Hematopoietic multipotent progenitor cell treated with erythropoietin and hydrocortisone succinate and interleukin-3 and kit ligand, for 15 days (in vitro differentiated cells): ENCODE measurements around the gene NRXN2.
"Not testable (repeated sequence)": the region's sequence is repeated elsewhere in the genome, so short reads cannot be mapped to it uniquely, and the experiment has no call there.

Experiments used
- DNase-seq: peaks from one replicate; pipeline ENCODE4 v3.0.0-alpha.2; 2015; ENCODE audit warnings: low spot score

NRXN2 gene

DNA sequence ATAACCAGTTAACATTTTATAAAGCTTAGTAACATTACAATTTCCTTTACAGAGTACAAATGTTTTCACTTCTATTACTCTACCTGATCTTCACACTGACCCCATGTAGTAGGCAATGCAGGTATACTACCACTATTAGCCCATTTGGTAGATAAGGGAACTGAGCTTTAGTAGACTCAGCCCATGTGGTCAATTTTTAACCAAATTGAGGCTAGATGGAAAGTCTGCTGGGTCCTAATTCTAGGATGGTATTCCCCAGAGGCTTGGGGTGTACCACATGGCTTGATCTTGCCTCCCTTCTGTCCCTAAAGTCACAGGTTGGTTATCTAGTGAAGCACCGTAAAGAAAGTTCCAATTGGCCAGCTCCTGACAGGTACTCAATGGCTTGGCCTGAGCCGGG, 48.2 kb downstream of the NRXN2 start:
- DNase-seq: no peak

DNA sequence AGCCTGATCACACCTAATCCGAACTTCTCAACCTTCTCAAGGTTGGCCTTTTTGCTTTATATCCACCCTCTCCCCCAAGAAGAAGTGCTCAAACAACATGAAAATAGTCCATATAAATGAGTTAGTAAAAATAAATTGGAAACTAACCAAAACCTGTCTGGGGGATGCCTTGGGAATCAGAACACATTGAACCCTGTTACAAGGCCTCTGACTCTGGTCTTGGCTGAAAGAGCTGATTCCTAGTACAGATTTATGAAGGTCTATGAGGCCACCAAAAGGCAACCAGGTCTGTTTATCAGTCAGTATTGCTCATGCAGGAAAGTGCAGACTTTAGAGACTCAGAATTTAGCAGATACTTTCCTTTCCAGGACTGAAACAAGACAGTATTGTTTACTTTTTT, 49.7 kb downstream of the NRXN2 start:
- DNase-seq: no peak

DNA sequence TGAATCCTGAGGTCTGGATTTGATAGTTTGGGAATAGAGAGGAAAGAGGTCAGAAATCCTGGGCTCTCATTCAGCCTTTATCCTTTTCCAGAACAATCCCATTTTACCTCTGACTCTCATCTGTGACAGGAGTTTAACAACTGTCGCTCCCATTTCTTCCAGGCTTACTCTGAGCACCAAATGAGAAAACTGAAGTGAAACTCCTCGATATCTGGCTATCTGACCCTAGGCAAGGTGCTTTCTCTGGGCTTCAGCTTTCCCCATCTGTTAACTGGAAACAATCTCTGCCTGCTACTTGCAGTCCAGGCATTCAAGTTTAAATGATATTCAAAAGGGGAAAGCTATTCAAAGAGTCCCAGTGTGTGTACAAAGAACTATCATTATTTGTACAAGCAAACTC, 50.1 kb downstream of the NRXN2 start:
- DNase-seq: no peak

DNA sequence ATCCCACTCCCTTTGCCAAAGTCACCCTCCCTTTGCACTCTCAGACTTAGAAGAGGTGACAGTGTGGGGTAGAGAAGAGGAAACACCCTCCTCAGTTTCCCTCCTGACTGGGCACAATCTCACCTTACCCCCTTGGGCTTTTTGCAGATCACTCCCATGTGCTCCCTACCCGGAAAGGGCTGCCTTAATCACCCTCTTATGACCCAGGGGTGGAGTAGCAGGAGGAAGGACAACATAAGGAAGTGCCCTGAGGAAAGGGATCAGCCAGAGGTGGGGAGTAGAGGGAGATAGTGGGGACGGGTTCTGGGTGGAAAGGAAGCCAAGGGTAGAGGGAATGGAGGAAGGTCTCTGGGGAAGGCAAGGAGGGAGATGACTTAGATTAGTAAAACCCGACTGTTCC, 52.0 kb downstream of the NRXN2 start:
- DNase-seq: no peak

DNA sequence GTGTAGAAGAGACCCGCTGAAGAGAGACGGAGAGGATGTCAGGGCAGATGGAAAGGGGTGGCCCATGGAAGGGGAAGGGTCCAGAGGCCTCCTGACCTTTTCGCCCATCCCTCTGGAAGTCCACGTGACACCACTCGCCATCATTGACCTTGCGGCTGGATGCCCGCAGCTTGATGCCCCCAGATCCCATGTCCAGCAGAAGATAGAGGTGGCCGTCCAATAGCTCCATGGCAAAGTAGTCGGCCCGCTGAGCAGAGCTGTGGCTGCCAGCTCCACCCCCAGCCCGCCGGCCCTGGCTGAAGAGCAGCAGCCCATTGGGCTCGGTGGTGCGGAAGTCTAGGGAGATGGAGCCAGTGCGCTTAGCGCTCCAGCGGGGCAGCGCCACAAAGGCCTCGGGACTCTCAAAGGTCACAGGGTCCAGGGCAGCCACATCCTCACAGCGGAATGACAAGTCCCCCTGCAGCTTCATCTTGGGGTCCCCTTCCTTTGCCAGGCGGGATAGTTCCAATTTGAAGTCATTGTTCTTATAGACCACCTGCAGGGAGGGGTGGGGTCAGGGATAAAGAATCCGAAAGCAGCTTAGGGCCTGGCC, 55.7 kb downstream of the NRXN2 start:
- DNase-seq: no peak

DNA sequence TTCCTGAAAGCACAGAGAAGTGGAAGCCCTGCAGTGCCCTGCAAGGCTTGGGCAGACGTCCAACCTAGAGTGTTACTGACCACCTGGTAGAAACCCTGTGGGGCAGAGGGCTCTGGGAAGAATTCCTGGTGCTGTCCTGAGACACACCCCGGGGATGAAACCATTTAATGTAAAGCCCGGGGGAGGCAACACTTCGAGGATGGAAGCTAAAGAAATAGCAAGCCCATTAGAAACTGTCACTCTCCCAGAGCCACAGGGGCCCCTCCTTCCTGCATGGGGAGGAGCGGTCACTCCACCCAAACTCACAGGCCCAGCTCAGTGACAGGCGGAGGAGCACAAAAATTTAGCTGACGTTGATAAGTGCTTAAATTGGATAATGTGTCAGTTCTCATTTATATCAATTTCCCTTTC, 57.6 kb downstream of the NRXN2 start:
- no peak for DNase-seq

DNA sequence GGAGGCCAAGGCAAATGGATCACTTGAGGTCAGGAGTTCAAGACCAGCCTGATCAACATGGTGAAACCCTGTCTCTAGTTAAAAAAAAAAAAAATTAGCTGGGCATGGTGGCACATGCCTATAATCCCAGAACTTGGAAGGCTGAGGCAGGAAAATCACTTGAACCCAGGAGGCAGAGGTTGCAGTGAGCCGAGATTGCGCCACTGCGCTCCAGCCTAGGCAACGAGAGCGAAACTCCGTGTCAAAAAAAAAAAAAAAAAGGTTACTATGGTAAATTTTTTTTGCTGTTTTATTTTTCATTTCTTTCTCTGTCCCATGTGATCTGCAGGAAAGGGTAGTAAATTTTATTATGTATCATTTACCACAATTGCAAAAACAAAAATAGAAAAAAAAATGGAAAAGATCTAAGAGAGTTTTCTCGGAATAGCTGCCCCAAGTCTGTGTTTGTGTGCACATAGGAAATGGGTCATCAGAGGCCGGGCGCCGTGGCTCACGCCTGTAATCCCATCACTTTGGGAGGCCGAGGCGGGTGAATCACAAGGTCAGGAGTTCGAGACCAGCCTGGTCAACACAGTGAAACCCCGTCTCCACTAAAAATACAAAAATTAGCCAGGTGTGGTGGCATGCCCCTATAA, 58.6 kb downstream of the NRXN2 start:
- not testable (repeated sequence) for DNase-seq

DNA sequence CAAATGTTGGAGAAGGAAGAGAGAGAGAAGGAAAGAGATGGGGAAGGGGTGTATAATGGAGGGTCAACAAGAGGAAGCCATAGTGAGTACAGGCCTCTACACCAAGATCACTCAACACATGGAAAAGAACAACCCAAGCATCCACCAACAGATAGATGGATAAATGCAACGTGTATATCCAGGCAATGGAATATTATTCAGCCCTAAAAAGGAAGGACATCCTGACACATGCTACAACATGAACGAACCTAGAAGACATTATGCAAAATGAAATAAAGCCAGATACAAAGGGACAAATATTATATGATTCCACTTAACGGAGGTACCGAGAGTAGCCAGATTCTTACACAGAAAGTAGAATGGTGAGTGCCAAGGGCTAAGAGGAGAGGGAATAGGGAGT, 59.3 kb downstream of the NRXN2 start:
- DNase-seq: no peak

DNA sequence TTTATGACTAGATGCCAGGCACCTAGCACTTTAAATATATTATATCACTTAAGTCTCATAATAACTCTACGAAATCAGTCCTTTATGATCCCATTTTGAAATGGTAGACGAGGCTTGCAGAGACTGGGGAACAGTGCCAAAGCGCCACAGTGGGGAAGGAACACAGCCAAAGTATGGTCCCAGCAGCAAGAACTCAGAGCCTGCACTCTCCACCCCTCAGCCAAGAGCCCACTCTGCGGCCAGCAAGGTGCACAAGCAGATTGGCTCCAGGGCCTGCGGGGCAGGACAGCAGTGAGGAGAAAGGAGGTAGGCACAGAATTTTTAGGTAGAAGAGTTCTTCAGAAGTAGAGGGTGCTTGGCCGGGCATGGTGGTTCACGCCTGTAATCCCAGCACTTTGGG, 61.4 kb downstream of the NRXN2 start:
- DNase-seq: no peak

DNA sequence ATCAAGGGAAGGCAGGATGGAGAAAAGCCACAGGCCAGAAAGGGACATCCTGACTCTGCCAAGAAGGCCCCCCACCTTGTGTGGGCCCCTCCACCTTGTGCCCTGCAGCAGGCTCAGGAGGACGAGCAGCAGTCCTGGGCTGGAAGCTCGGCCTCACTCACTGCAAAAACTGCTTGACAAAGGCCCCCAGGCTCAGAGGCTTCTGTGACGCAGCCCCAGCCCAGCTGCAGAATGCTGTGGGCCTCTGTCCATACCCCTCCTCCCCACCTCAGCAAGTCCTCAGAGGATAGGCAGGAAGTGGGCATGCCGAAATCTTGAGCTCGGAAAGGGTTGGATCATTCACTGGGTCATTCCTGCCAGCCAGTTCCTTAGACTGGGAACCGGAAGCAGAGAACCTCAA, 61.9 kb downstream of the NRXN2 start:
- no peak for DNase-seq

DNA sequence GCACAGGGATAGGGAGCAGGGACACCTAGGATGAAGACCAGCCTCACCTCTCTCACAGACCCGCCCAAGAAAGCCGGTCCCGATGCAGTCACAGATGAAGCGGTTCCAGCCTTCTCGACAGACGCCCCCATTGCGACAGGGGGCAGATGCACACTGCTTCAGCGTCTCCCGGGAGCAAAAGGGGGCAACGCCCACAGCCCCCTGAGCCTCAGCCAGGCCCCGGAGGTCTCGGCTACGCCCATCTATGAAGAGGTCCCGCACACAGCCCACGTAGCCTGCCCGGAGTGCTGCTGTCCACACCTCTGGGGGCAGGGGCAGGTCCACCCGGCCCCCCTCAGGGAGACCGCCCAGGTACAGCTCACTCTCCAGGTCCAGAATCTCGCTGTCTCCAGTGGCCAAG, 62.3 kb downstream of the NRXN2 start:
- DNase-seq: no peak

DNA sequence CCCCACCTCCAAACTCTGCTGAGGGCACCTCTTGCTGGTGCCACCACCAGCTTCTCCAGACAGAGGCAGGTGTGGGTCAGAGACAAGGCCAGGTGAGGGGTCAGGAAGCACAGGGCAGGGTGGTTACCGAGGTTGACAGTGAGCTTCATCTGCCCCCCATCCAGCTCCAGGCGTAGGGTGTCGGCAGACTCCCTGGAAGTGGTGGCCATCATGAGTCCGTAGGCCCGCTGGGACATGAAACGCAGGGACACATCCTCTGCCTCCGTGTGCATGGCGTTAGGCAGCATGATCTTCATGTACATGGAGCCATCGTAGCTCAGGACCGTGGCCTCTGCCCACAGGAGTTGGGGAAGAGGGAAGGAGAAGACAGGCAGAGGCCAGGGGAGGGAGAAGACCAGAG, 62.8 kb downstream of the NRXN2 start:
- no peak for DNase-seq

DNA sequence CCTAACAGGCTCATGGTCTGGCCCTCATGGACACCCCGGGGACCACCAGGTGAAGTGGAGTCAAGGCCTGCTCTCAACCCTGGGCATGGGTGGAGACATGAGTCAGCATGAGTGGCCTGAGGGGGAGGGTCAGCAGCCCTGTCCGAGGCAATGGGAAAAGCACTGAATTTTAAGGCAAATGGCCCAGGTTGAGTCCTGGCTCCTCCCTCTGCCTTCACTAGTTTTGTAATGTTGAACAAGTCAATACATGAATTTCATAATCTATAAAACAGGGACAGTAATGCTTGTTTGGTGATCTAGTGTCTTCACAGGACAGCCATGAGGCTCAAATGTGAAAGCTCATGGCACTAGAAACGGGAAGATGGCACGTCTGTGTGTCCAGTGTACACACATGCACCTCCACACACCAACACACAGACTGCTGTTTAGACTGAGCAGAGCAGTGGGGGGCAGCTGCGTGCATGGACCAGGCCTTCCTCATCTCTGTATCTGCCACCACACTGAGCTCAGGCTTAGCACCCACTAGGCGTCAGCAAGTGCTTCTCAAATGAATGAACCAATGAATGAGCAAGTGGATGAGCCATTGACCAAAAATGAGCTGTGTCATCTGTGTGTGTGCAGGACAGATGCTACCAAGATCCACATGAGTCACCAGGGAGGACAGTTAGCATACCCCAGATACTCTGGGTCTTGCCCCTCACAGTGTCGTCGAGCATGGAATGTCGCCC, 63.4 kb downstream of the NRXN2 start:
- DNase-seq: no peak

DNA sequence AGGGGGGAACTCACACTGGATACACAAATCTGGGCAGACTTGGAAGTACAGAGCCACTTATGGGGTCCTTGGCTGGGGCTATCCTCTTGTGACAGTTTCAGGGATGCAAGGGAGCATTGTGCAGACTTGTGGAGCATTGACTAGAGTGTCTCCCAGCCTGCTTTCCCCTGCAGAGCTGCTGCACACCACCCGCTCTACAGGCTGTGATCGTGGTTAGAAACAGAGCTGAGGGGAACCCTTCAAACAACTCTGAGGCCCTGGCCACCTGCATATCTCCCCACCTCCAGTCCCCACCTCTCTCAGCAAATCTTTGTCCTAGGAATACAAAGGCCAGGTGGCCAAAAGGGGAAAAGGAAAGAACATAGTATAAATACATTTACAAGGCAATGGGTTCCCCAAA, 64.7 kb downstream of the NRXN2 start:
- DNase-seq: no peak

DNA sequence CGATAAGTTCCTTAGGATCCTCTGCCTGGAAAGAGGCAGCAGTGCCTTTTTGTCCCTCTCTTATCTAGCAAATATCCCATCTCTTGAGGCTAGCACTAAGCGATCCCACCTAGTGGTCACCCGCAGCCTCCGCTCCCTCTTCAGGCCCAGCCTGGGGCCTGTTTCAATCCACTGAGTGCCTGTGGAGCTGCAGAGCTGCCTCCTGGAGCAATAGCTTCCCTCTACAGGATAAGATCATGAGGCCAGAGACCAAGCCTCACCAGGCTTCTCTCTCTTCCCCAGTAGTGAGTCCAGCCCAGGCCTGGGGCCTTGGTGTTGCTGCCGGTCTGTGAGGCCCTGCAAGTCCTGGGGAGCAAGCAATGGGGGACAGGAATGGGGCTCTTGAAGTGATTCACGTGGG, 66.1 kb downstream of the NRXN2 start:
- DNase-seq: no peak

DNA sequence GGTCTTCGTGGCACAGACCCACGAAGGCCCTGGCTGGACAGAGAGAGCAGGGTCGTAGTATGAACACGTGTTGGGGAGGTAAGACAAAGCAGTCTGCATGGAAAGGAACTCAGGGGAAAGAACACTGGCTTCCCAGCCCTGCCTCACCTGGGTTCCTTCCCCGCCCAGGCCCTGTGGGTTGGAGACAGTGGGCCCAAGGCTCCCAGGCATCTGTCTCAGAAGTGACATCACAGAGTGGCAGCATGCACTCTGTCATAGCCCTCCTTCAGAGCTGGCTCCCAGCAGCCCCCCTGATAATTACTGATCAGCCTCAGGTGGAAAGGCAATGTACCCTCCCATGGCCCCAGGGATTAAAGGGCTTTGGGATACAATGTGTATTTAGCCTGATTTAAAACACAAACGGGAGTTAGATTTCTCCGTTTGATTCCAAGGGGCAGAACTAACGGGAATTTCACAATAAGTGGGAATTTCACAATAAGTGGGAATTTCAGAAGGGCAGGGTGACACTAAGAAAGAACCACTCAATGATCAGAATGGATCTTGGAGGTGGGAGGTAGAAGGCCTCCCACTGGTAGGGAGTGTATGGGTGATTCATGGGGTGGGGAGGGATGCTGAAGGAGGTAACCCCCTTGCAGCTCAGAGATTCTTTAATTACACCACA, 66.9 kb downstream of the NRXN2 start:
- no peak for DNase-seq

DNA sequence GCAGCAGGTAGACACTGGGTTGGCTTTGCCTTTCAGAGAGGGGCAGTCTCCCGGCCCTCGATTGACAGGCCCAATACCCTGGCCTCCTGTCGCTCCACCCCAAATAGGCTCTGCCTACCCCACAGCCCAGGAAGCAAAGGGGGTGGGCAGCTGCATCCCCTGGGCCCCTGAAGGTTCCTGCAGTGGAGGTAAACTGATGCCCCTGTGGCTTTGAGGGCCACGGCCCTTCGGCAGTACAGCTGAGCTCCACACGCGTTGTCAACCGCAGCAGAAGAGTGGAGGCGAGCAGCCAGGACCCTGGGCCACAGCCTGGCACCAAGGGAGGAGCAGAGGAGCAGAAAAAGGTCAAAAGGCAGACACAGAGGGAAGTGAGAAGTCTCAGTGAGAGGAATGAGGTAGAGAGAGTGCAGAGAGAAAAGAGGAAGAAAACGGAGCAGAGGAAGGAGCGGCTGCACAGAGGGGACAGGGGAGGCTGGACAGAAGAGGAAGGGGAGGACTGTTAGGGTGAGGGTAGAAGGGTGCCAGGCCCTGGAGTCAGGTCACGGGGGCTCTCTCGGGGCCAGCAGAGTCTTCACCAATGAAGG, 67.9 kb downstream of the NRXN2 start:
- DNase-seq: no peak

DNA sequence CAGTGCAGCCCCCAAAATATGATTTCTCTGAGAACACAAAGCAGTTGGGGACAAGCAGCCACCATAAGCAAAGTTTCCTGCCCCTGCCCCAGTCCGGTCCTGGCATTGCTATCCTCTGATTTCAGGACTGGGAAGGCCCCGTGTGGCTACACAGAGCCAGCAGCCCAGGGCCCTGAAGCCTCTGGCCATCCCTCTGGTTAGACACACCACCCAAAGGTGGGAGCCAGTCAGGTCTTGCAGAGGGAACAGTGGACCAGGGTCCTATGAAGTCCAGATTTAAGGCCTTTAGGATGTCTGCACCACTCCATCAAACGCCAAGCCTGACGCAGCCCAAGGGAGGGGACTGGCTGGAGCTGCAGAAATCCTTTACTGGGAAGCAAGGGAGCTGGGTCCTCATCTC, 68.6 kb downstream of the NRXN2 start:
- DNase-seq: no peak

DNA sequence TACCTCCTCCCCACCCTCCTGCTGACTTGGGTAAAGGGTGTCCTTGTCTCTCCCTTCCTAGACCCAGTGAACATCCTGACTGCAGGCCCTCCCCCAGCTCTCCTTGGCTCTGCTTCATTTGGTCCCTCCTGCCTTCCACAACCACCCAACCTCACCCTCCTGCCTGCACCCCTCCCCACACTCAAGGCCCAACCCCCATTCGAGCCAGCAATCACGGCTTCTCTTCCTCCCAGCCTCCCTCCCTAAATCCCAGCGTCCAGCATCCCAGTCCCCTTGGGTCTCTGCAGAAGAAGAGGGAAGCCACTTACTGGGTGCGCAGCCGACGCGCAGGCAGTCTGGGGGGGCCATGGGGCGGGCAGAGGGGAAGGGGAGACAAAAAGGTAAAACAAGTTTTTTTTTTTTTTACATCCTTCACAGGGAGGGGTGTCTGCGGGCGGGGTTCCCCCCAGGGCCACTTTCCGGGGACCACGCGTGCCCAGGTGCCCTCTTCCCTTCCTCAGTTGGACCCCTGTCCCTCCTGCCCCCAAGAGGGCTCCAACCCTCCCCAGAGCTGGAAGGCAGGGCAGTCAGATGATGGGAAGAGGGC, 69.5 kb downstream of the NRXN2 start:
- no peak for DNase-seq

DNA sequence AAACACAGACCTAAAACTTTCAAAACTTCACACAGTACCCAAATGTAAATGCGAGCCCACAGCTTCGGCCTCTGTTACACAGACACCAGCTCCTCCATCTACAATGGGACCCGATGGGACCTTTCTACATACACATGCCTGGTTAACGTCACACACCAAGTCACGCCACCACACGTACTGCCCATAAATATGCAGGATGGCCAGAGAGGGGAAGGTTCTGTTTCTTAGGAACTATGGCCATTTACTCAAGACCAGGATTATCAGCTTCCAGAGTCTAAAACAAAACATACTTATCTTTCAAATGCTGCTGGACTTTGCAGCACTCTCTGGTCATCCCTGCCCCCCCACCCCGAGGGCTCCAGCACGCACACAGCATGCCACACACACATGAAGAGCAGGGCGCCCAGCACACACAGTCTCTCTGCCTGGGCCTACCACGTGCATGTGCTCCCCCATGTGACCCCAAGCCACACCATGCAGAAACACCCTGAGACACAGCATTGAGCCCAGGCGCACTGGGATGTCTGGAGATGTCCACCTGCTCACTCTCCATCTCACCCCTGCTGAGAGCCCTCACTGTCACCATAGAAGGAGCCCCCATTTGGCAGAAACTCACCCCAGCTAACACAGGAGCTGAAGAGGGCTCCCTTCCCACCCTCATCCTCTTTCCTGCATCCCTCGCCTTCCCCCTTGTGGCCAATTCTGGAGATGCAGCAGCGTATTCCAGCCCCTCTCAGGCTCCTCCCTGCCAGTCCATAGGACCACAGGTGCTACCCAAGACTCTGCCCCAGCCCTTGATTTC, 70.2 kb downstream of the NRXN2 start:
- DNase-seq: peak; percentile 53

DNA sequence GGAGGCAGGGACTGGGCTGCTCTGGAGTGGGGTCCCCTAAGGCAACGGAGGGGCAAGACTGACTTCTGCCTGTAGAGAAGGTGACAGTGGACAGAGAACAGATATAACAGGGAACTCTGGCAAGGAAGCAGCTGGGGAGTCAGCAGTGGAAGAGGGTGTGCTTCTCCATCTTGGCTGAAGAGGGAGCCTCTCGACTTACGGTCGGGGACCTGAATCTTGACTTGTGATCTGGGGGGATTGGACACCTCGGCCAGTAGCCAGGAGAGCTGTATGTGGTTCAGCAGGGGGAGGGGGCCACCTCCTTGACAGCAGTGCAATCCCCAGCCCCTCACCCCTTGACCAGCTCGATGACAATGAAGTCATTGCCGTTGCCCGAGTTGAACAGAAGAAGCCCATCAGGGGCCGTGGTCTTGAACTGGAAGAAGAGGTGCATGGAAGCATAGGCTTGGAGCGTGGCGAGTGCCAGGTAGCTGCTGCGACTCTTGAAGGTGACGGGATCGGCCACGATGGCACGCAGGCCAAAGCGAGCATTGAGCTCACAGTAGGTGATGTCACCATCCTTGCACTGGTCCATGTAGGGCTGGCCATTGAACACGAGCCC, 72.0 kb downstream of the NRXN2 start:
- DNase-seq: no peak
